ENCODE data around the gene ZNF630. TPM values are rescaled to one million over a fixed set of nuclear protein-coding genes. Genes with fewer than 3 reads are reported as not detected.
A peak's percentile ranks its signal among the peaks of the same experiment; 100 is the strongest.
"Not testable (repeated sequence)": the region's sequence is repeated elsewhere in the genome, so short reads cannot be mapped to it uniquely, and the experiment has no call there.

The ZNF630 gene
- total RNA-seq = 6.0 TPM

GRCh38 chrX:48071064-48071985, at the start of gene ZNF630:
Gene ZNF630, minus strand, starts transcription at chrX:48071640. Its CDS starts 4,754 bp downstream, at chrX:48066886.
- peak; percentile 72 for DNase-seq (ENCODE audit: low spot score)

DNA sequence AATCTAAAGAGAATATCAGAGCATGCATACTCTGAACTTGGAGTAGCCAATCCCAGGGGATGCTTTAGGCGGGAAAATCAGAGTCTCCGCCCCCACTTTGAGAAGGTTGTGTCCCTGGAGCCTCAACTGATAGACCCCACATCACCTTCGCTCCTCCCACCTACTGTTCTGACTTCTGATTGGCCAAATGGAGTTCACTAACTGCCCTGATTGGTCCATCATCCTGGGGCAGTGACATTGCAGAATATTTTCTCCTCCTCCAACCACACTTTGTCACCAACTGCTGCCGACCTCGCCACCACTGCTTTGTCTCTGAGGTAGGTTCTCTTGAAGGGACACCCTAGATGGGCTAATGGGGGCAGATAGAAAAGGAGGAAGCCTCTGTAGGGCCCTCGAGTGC, 36.3 kb upstream of the ZNF630 start:
- no peak for DNase-seq (ENCODE audit: low spot score)

DNA sequence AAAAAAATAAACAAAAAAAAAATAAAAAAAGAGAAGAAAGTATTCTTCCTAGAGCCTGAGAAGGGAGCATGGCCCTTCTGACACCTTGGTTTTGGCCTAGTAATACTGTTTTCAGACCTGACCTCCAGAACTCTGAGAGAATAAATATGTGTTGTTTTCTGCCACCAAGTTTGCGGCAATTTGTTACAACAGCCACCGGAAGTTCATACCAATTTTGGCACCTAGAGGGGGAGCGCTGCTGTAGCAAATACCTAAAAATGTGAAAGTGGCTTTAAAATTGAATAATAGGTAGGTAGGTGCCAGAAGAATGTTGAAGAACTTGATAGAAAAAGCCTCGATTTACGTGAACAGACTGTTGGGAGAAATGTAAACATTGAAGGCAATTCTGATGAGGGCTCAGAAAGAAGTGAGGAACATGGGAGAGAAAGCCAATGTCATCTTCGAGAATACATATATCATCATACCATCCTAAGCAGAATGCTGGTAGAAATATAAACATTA, 31.5 kb upstream of the ZNF630 start:
- DNase-seq (ENCODE audit: low spot score) = no peak

- no peak for DNase-seq (ENCODE audit: low spot score)
Observed at GRCh38 chrX:48101443-48101842, 30.0 kb upstream of the ZNF630 start.

GRCh38 chrX:48092558-48092957, 21.1 kb upstream of the ZNF630 start:
- not testable (repeated sequence) for DNase-seq (ENCODE audit: low spot score)

GRCh38 chrX:48090123-48090522, 18.7 kb upstream of the ZNF630 start:
- DNase-seq (ENCODE audit: low spot score) = no peak

GRCh38 chrX:48086082-48086481, 14.6 kb upstream of the ZNF630 start:
- no peak for DNase-seq (ENCODE audit: low spot score)

DNA sequence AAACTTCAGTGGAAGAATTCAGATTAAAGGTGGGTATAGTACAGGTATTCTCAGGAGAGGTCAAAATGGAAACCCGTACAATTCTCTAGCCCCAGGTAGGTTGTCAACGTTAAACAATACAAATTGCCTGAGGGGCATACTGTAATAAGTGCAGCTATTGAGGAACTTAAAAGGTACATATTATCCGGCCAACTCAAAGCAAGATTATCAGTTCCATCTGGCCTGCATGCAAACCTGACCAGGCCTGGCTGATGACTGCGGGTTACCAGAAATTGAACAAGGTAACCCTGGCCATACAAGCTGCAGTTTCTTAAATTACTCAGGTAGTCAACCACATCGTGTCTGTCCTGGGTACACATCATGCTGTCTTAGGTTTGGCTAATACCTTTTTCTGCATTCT, 12.3 kb upstream of the ZNF630 start:
- no peak for DNase-seq (ENCODE audit: low spot score)

DNA sequence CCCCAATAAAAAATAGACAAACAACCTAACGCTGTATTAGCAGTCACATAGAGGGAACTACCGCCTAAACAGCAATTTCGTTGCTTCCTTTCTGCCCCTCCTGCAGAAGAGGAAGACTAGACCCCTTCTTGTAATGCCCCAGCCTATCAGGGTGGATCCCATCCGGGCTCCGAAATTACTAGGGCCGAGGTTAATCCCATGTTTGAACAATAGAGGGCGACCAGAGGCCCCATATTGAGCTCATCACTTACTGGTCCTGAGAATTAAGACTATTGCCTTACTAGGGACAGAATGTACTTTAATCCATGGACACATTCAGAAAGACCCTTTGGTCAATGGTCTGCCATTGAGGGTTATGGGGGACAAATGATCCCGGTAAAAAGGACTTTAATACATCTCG, 11.8 kb upstream of the ZNF630 start:
- peak; percentile 23 for DNase-seq (ENCODE audit: low spot score)

DNA sequence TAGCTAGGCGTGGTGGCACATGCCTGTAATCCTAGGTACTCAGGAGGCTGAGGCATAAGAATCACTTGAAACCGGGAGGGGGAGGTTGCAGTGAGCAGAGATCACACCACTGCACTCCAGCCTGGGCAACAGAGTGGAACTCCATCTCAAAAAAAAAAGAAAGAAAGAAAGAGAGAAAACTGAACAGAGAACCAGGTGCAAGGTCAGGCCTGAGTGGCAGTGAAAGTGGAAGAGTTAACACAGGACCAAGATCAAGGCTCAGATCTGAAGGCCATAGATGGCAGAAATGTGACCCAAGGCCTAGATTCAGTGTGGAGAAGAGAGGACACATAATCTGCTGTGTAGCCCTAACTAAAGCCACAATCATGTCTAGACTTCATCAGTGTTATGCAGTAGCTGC, 4.9 kb upstream of the ZNF630 start:
- no peak for DNase-seq (ENCODE audit: low spot score)

GRCh38 chrX:48071986-48072605, 656 bp upstream of the ZNF630 start:
- DNase-seq (ENCODE audit: low spot score) = no peak

DNA sequence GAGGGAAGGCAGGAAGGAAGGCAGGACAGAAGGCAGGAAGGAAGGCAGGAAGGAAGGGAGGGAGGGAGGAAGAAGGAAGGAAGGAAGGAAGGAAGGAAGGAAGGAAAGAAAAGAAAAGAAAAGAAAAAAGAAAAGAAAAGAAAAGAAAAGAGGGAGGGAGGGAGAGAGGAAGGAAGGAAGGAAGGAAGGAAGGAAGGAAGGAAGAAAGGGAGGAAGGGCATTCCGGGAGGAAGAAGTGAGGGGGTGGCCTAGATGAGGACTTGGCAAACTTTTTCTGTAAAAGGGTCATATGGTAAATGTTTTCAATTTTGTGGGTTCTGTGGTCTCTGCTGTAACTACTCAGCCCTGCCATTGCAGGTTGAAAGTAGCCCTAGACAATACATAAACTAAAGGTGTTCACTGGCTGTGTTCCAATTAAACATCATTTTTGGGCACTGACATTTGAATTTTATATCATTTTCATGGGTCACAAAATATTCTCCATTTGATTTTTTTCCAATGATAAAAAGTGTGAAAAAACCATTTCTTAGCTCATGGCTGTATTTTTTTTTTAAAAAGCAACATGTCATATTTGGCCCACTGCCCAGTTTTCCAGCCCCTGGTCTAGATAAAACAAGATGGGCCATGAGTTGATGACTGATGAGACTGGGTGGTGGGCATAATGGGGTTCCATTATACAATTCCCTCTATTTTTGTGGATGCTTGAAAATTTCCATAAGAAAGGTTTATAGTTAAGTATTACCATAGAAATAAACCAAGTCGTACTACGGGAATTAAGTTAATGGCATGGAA, 3.1 kb downstream of the ZNF630 start:
- no peak for DNase-seq (ENCODE audit: low spot score)

DNA sequence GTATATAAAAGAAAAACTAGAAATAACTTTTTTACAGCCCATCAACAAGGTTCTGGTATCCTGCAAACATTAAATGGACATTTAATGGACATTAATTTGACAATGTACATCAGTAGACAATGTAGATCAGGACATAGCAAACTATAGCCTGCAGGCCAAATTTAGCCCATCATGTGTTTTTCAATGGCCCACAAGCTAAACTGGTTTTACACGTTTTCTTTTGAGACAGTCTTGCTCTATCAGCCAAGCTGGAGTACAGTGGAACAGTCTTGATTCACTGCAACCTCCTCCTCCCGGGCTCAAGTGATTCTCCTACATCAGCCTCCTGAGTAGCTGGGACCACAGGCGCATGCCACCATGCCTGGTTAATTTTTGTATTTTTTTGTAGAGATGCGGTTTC, 7.2 kb downstream of the ZNF630 start:
- no peak for DNase-seq (ENCODE audit: low spot score)

DNA sequence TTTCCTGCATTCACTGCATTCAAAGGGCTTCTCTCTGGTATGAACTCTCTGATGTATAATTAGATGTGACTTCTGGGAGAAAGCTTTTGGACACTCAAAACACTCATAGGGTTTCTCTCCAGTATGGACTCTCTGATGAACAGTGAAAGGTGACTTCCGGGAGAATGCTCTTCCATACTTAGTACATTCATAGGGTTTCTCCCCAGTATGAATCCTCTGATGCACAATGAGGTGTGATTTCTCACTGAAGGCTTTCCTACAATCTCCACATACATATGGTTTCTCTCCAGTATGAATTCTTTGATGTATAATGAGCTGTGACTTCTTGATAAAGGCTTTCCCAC, 12.2 kb downstream of the ZNF630 start:
- DNase-seq (ENCODE audit: low spot score) = no peak

- no peak for DNase-seq (ENCODE audit: low spot score)
Observed at GRCh38 chrX:48058621-48059295, 12.7 kb downstream of the ZNF630 start.

- DNase-seq (ENCODE audit: low spot score) = no peak
Observed at GRCh38 chrX:48046846-48047245, 24.6 kb downstream of the ZNF630 start.

GRCh38 chrX:48045410-48046311, 25.8 kb downstream of the ZNF630 start:
- DNase-seq (ENCODE audit: low spot score) = peak; percentile 14

DNA sequence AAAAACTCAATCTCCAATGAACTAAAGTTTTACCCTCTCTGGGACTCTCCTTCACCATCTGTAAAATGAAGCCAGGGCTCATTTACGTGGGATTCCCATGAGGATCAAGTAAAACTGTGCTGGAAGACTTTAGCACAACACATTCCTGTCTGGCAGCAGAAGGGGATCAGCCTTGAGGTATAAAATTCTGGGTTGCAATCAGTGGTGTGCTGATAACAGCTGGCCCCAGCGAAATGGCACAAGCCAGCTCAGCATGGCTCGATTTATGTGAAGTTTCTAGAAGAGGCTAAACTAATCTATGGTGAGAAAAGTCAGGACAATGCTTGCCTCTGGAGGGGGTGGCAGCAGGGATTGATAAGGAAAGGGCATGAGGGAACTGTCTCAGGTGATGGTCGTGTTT, 28.4 kb downstream of the ZNF630 start:
- DNase-seq (ENCODE audit: low spot score) = no peak

GRCh38 chrX:48035891-48036290, 35.5 kb downstream of the ZNF630 start:
- no peak for DNase-seq (ENCODE audit: low spot score)

DNA sequence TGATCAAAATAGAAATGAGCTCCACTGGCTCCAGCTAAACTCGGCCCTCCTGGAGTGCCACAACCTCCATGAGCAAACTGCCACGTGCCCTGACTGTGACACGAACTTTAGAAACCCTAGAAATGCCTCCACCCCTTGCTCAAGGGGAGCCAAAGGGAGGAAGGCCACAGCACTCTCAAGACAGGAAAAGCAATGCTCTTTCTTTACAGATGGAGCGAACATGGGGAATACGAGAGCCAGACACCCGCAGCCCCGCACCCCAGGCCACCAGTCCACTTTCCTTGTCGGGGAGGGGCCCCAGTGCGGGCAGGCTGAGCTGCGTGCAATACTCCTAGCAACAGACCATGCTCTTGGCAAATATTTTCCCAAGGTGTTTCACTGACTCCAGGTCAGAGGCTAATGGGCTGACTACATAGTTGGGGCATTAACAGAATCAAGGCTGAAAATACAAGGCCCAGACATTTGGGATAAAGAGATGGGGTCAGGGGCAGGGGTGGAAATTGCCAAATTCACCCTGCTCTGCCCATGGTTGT, 40.7 kb downstream of the ZNF630 start:
- DNase-seq (ENCODE audit: low spot score) = not testable (repeated sequence)

All from mucosa of gallbladder (tissue), 1 donor.